HG02840 (cell line): ENCODE measurements around the gene NTSR1.
"Not testable (repeated sequence)": the region's sequence is repeated elsewhere in the genome, so short reads cannot be mapped to it uniquely, and the experiment has no call there.

Experiments used
- ATAC-seq: cut with Tn5 transposase; IDR thresholded peaks from one replicate; pipeline ENCODE4 v1.9.1; 2021; ENCODE audit warnings: mild to moderate bottlenecking, moderate library complexity, moderate number of reproducible peaks; ENCODE audit not compliant: unreplicated experiment, low FRiP score

The NTSR1 gene

GRCh38 chr20:62671765-62672164 lies 36.9 kb upstream of the NTSR1 start:
- no peak for ATAC-seq

GRCh38 chr20:62674370-62674769 lies 34.3 kb upstream of the NTSR1 start:
- no peak for ATAC-seq

GRCh38 chr20:62675156-62675876 lies 33.3 kb upstream of the NTSR1 start:
- no peak for ATAC-seq

GRCh38 chr20:62675877-62676260 lies 32.8 kb upstream of the NTSR1 start:
- ATAC-seq, result no peak

GRCh38 chr20:62676976-62677375 lies 31.7 kb upstream of the NTSR1 start:
- no peak for ATAC-seq

GRCh38 chr20:62677678-62678077 lies 31.0 kb upstream of the NTSR1 start:
- no peak for ATAC-seq

- no peak for ATAC-seq
Observed at GRCh38 chr20:62678553-62678952, 30.1 kb upstream of the NTSR1 start.

- ATAC-seq, result no peak
Observed at GRCh38 chr20:62679978-62680589, 28.6 kb upstream of the NTSR1 start.

- ATAC-seq, result no peak
Observed at GRCh38 chr20:62682912-62683517, 25.6 kb upstream of the NTSR1 start.

GRCh38 chr20:62683660-62684322 lies 24.8 kb upstream of the NTSR1 start:
- not testable (repeated sequence) for ATAC-seq

GRCh38 chr20:62684981-62685380 lies 23.7 kb upstream of the NTSR1 start:
- no peak for ATAC-seq

GRCh38 chr20:62685781-62686555 lies 22.7 kb upstream of the NTSR1 start:
- ATAC-seq, result no peak

- ATAC-seq, result no peak
Observed at GRCh38 chr20:62686869-62687830, 21.5 kb upstream of the NTSR1 start.

GRCh38 chr20:62688083-62688482 lies 20.6 kb upstream of the NTSR1 start:
- no peak for ATAC-seq

GRCh38 chr20:62688855-62689460 lies 19.7 kb upstream of the NTSR1 start:
- ATAC-seq, result no peak

- ATAC-seq, result no peak
Observed at GRCh38 chr20:62689861-62690260, 18.8 kb upstream of the NTSR1 start.

GRCh38 chr20:62690261-62690820 lies 18.3 kb upstream of the NTSR1 start:
- ATAC-seq, result no peak

- ATAC-seq, result no peak
Observed at GRCh38 chr20:62691487-62691886, 17.1 kb upstream of the NTSR1 start.

GRCh38 chr20:62692176-62692575 lies 16.5 kb upstream of the NTSR1 start:
- no peak for ATAC-seq
